CD8-positive, alpha-beta memory T cell (primary cell): ENCODE results near the gene PRKAR1B. TPM values are rescaled to one million over a fixed set of nuclear protein-coding genes. Genes with fewer than 3 reads are reported as not detected.
"Not testable (repeated sequence)": the region's sequence is repeated elsewhere in the genome, so short reads cannot be mapped to it uniquely, and the experiment has no call there.

Experiments used
- CTCF ChIA-PET: fragments of 350-600 bp; sonication (Branson Sonifier 250); formaldehyde crosslinking; loops from one replicate; lab custom pipeline; 2021; ENCODE audit warnings: antibody characterized with exemption; lab: Charles Lee
- POLR2A ChIA-PET: fragments of 350-600 bp; sonication (Branson Sonifier 250); formaldehyde crosslinking; loops from one replicate; lab custom pipeline; 2021; ENCODE audit warnings: antibody characterized with exemption; lab: Charles Lee
- DNase-seq, 5 donors: peaks; one replicate each; pipeline versions ENCODE4 v3.0.0 to v3.0.0-alpha.2; 2020 to 2022; ENCODE audit warnings: mixed read lengths in 1 of 5
- H3K27ac ChIP-seq: one replicate; pipeline ENCODE4 v1.7.0; 2013; ENCODE audit warnings: low read depth, mild to moderate bottlenecking, low read length, moderate library complexity
- H3K27me3 ChIP-seq: 2 replicates; pipeline ENCODE4 v1.7.0; 2013; ENCODE audit warnings: low read length, mild to moderate bottlenecking; ENCODE audit not compliant: insufficient read depth, poor library complexity, severe bottlenecking
- H3K36me3 ChIP-seq: 2 replicates; pipeline ENCODE4 v1.7.0; 2013; ENCODE audit warnings: mild to moderate bottlenecking, low read length, moderate library complexity; ENCODE audit not compliant: insufficient read depth
- H3K4me1 ChIP-seq: 2 replicates; pipeline ENCODE4 v1.7.0; 2013; ENCODE audit warnings: mild to moderate bottlenecking, low read length, moderate library complexity; ENCODE audit not compliant: insufficient read depth
- H3K4me3 ChIP-seq: 2 replicates; pipeline ENCODE4 v1.7.0; 2013; ENCODE audit warnings: mild to moderate bottlenecking, low read length
- H3K9me3 ChIP-seq: 2 replicates; pipeline ENCODE4 v1.7.0; 2013; ENCODE audit warnings: mild to moderate bottlenecking, low read length
- H3K27ac Mint-ChIP-seq, 8 donors: one replicate each; pipeline ENCODE4 v1.8.0; 2020 to 2021; ENCODE audit warnings: mixed read lengths in 8 of 8, mild to moderate bottlenecking in 6 of 8, inconsistent platforms in 3 of 8, moderate library complexity in 3 of 8
- H3K27me3 Mint-ChIP-seq, 2 donors: one replicate each; pipeline ENCODE4 v1.8.0; 2020 to 2021; ENCODE audit warnings: mixed read lengths in 2 of 2, mild to moderate bottlenecking in 1 of 2, moderate library complexity in 1 of 2
- H3K36me3 Mint-ChIP-seq, 3 donors: one replicate each; pipeline ENCODE4 v1.8.0; 2020 to 2021; ENCODE audit warnings: mixed read lengths in 3 of 3, inconsistent platforms in 1 of 3, mild to moderate bottlenecking in 1 of 3
- H3K4me1 Mint-ChIP-seq, 3 donors: one replicate each; pipeline ENCODE4 v1.8.0; 2020 to 2021; ENCODE audit warnings: mixed read lengths in 3 of 3, inconsistent platforms in 1 of 3, mild to moderate bottlenecking in 1 of 3
- H3K4me3 Mint-ChIP-seq, 7 donors: one replicate each; pipeline ENCODE4 v1.8.0; 2020 to 2021; ENCODE audit warnings: mixed read lengths in 7 of 7, mild to moderate bottlenecking in 6 of 7, moderate library complexity in 4 of 7, inconsistent platforms in 2 of 7
- H3K9me3 Mint-ChIP-seq, 5 donors: one replicate each; pipeline ENCODE4 v1.8.0; 2020 to 2022; ENCODE audit warnings: mixed read lengths in 5 of 5, mild to moderate bottlenecking in 3 of 5, moderate library complexity in 2 of 5, inconsistent platforms in 1 of 5
- polyA plus RNA-seq: library from polyadenylated mRNA; unstranded; fragments of 300-500 nt; fragmentation: Illumina TruSeq; gene quantifications from one replicate; pipeline ENCODE4 v1.2.3, GENCODE V29; 2021
- total RNA-seq, 2 experiments: library from RNA; stranded (reverse); gene quantifications; one replicate each; pipeline ENCODE4 v1.2.3, GENCODE V29; 2021

The PRKAR1B gene
- total and polyA plus RNA-seq, 3 experiments from 2014 or later: 8.1 to 32.4 (median 28.3) TPM

DNA sequence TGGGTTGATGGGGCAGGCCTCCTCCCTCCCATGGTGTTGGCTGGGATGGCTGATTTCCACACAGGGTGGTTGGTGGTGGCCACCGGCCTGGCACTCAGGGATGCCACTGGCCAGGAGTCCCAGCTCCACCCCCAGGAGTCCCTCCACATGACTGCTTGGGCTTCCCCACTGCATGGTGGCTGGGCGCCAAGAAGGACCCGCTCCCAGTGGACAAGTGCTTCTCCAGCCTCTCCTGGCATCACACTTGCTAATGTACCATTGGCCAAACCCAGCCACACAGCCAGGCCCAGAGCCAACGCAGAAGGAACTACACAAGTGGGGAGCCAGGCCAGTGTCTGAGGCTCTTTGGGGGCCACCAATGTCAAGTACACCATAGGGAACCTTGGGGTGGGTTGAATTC, 74.2 kb downstream of the PRKAR1B start:
- H3K27ac ChIP-seq: no peak overlapping the region
- H3K4me3 ChIP-seq: no peak overlapping the region
- H3K9me3 ChIP-seq: peaks cover 7% of the 10 kb centered on the region
- H3K27me3 ChIP-seq: no peaks in the 10 kb centered on the region
- no peak overlapping the region for H3K27ac Mint-ChIP-seq
- H3K4me1 ChIP-seq: no peaks in the 10 kb centered on the region
- H3K9me3 Mint-ChIP-seq: peaks cover 0 to 5% (median 2%) of the 10 kb centered on the region in 5 donors
- H3K36me3 ChIP-seq: no peaks in the 10 kb centered on the region
- CTCF ChIA-PET: no interaction called here
- no peaks in the 10 kb centered on the region for H3K4me1 Mint-ChIP-seq
- peaks cover 0 to 1% (median 0%) of the 10 kb centered on the region in 3 donors for H3K36me3 Mint-ChIP-seq
- POLR2A ChIA-PET: no interaction called here
- DNase-seq: no peak
- H3K4me3 Mint-ChIP-seq: no peak overlapping the region
- H3K27me3 Mint-ChIP-seq: peaks cover 0 to 2% of the 10 kb centered on the region in 2 donors

DNA sequence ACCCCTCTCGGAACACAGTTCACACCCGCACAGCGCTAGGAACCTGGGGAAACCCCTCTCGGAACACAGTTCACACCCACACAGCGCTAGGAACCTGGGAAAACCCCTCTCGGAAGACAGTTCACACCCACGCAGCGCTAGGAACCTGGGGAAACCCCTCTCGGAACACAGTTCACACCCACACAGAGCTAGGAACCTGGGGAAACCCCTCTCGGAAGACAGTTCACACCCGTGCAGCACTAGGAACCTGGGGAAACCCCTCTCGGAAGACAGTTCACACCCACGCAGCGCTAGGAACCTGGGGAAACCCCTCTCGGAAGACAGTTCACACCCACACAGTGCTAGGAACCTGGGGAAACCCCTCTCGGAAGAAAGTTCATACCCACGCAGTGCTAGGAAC, 74.9 kb downstream of the PRKAR1B start:
- not testable (repeated sequence) for H3K36me3 ChIP-seq
- H3K27ac ChIP-seq: peak overlapping the region; percentile 38

DNA sequence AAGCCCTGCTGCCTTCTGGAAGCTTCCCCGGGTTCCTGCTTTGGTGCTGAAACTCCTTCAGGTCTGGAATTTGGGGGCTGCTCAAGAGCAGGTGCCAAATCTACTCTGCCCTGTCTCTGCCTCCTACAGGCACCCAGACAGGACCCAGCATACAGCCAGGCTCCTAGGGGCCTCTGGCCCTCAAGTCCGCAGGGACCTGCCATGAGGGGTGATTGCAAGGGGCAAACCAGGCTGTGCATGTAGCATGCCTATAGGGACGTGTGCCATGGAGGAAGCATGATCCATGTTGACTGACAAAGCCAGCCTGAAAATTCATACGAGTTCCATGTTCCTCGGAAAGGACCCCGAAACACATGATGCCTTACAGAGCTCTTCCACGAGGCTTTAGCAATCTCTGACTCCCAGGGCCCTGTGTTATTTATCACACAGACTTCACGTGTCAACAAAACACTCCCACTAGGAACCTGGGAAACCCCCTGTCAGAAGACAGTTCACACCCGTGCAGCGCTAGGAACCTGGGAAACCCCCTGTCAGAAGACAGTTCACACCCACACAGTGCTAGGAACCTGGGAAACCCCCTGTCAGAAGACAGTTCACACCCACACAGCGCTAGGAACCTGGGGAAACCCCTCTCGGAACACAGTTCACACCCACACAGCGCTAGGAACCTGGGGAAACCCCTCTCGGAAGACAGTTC, 75.9 kb downstream of the PRKAR1B start:
- peak overlapping the region in 6 of 8 donors; percentile 24 to 84 (median 42) for H3K27ac Mint-ChIP-seq
- H3K27me3 Mint-ChIP-seq: no peaks in the 10 kb centered on the region
- CTCF ChIA-PET: no interaction called here
- H3K4me1 ChIP-seq: no peaks in the 10 kb centered on the region
- H3K4me3 Mint-ChIP-seq: no peak overlapping the region
- H3K4me1 Mint-ChIP-seq: no peaks in the 10 kb centered on the region
- POLR2A ChIA-PET: no interaction called here
- peaks cover 0 to 5% (median 2%) of the 10 kb centered on the region in 5 donors for H3K9me3 Mint-ChIP-seq
- H3K4me3 ChIP-seq: no peak overlapping the region
- peak in 3 of 5 donors; percentile 44 to 60 (median 45) for DNase-seq
- no peaks in the 10 kb centered on the region for H3K36me3 ChIP-seq
- peak overlapping the region; percentile 59 for H3K27ac ChIP-seq
- H3K27me3 ChIP-seq: no peaks in the 10 kb centered on the region
- peaks cover 7% of the 10 kb centered on the region for H3K9me3 ChIP-seq
- peaks cover 0 to 1% (median 0%) of the 10 kb centered on the region in 3 donors for H3K36me3 Mint-ChIP-seq

More for the DNA sequence above, 74.9 kb downstream of the PRKAR1B start:
- CTCF ChIA-PET, H3K4me1 ChIP-seq, H3K4me3 ChIP-seq, H3K9me3 Mint-ChIP-seq, H3K27me3 Mint-ChIP-seq, H3K27me3 ChIP-seq, H3K4me1 Mint-ChIP-seq, H3K4me3 Mint-ChIP-seq, H3K9me3 ChIP-seq, H3K36me3 Mint-ChIP-seq, POLR2A ChIA-PET: not testable (repeated sequence)
- DNase-seq: peak in 1 of 5 donors; percentile 10
- H3K27ac Mint-ChIP-seq: peak overlapping the region in 2 of 8 donors; percentile 31 to 38

DNA sequence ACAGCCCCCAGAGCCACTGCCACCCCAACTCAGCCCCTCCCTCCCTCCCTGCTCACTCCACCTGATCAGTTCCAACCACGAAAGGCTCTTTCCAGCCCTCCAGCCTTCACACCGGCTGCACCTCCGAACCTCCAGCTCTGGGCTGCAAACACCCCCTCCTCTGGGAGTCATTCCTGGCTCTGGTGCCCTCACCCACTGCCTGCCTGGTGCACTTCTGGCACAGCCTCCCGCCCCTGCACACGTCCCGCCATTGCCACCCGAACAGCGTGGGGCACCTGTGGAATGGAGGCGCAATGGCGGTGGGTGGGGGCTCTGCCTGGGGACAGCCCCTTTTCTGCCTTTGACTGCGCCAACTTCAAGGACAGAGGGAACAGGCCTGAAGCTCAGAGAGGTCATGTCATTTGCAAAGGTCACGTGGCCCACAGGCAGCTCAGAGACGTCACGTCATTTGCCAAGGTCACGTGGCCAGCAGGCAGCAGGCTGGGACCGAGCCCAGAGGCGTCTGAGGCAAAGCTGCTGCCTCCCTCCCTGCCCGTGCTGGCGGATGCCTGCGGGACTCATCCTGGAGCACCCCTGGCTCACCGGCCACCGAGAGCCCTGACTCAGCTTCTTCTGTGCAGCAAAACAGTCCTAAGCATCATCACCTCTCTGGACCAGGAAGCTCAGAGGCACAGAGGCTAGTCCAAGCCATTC, 76.6 kb downstream of the PRKAR1B start:
- no peak for DNase-seq
- H3K4me3 ChIP-seq: no peak overlapping the region
- no peaks in the 10 kb centered on the region for H3K27me3 ChIP-seq
- H3K9me3 ChIP-seq: peaks cover 7% of the 10 kb centered on the region
- ChIA-PET CTCF (no interaction called here), POLR2A (no interaction called here)
- Mint-ChIP-seq H3K9me3 (peaks cover 0 to 5% (median 2%) of the 10 kb centered on the region in 5 donors), H3K4me1 (no peaks in the 10 kb centered on the region), H3K36me3 (peaks cover 0 to 1% (median 0%) of the 10 kb centered on the region in 3 donors), H3K27me3 (no peaks in the 10 kb centered on the region), H3K4me3 (no peak overlapping the region), H3K27ac (peak overlapping the region in 1 of 8 donors; percentile 84)
- H3K27ac ChIP-seq: no peak overlapping the region
- no peaks in the 10 kb centered on the region for H3K36me3 ChIP-seq
- H3K4me1 ChIP-seq: no peaks in the 10 kb centered on the region

DNA sequence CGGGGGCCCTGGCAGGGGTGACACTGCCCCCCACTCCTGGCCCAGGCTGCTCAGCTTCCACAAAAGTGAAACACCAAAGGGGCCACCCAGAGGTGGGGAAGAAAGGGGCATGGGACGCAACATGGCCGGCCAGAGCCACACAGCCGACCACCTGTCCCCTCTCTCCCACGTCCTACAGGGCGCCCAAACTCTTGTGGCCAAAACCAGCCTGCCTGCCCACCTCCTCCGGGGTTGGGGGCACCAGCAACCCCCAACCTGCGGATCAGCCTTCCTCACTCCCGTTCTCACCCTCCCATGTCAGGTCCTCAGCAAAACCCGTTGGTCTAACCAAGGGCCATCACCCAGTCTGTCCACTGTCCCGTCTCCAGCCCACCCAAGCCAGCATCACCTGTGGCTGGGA, 80.1 kb downstream of the PRKAR1B start:
- Mint-ChIP-seq H3K9me3 (peaks cover 0 to 2% (median 0%) of the 10 kb centered on the region in 5 donors), H3K27me3 (no peaks in the 10 kb centered on the region), H3K4me1 (no peaks in the 10 kb centered on the region), H3K27ac (no peak overlapping the region), H3K36me3 (peaks cover 1 to 8% (median 2%) of the 10 kb centered on the region in 3 donors), H3K4me3 (no peak overlapping the region)
- Histone ChIP-seq H3K27me3 (no peaks in the 10 kb centered on the region), H3K4me3 (no peak overlapping the region), H3K4me1 (no peaks in the 10 kb centered on the region), H3K9me3 (no peaks in the 10 kb centered on the region), H3K27ac (no peak overlapping the region), H3K36me3 (no peaks in the 10 kb centered on the region)
- CTCF ChIA-PET: no interaction called here
- DNase-seq: peak in 1 of 5 donors; percentile 25
- POLR2A ChIA-PET: interaction anchor here (0.6 kb wide), 1 partner anchor 22 kb away, joined by 3 read pairs; no protein-coding TSS in a partner anchor

DNA sequence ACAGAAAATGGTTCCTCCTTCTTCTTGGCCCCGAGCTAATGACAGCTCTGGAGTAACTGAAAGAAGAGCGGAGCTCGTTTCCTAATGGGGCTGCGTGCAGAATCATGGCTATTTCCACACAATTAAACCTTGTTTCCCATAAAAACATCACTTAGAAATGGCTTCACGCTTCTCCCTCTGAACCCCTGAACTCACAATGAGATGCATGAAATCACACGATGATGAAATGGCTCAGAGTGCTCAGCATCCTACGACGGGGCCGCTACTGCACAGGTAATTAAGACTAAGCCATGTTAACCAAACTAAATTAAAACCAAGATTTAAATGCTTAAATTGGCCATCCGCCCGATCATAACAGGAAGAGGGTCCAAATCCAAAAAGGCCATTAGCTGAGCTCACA, 80.6 kb downstream of the PRKAR1B start:
- peaks cover 1 to 9% (median 2%) of the 10 kb centered on the region in 3 donors for H3K36me3 Mint-ChIP-seq
- ChIA-PET CTCF (no interaction called here), POLR2A (no interaction called here)
- H3K4me3 Mint-ChIP-seq: no peak overlapping the region
- H3K27ac ChIP-seq: no peak overlapping the region
- H3K27me3 Mint-ChIP-seq: no peaks in the 10 kb centered on the region
- no peak overlapping the region for H3K4me3 ChIP-seq
- H3K9me3 ChIP-seq: no peaks in the 10 kb centered on the region
- H3K4me1 Mint-ChIP-seq: no peaks in the 10 kb centered on the region
- H3K4me1 ChIP-seq: no peaks in the 10 kb centered on the region
- DNase-seq: peak in 1 of 5 donors; percentile 3
- peaks cover 0 to 2% (median 0%) of the 10 kb centered on the region in 5 donors for H3K9me3 Mint-ChIP-seq
- H3K27me3 ChIP-seq: no peaks in the 10 kb centered on the region
- no peak overlapping the region for H3K27ac Mint-ChIP-seq
- H3K36me3 ChIP-seq: no peaks in the 10 kb centered on the region

DNA sequence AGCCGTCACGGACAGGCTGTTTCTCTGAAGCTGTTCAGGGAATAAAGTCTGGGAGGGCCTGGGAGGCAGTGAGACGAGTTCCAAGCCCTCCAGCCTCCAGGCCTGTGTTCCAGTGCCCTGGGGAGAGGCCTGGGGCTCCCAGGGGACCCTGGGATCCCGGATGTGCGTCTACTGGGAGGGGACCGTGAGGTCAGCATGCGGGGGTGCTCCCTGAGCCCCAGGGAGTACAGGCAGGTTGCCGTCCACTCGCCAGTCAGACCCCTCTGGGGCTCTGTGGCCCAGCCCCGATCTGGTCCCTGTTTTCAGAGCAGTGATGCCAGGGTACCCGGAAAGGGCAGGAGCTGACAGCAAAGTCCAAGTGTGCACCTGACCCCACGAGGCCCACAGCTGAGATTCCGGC, 81.5 kb downstream of the PRKAR1B start:
- no peaks in the 10 kb centered on the region for H3K36me3 ChIP-seq
- Mint-ChIP-seq H3K4me1 (peaks cover 0 to 3% (median 0%) of the 10 kb centered on the region in 3 donors), H3K27ac (no peak overlapping the region), H3K4me3 (no peak overlapping the region), H3K27me3 (no peaks in the 10 kb centered on the region), H3K36me3 (peaks cover 1 to 9% (median 2%) of the 10 kb centered on the region in 3 donors), H3K9me3 (peaks cover 0 to 2% (median 0%) of the 10 kb centered on the region in 5 donors)
- peak in 1 of 5 donors; percentile 28 for DNase-seq
- CTCF ChIA-PET: interaction anchor here (0.8 kb wide), 1 partner anchor 9 kb away, joined by 3 read pairs; no protein-coding TSS in a partner anchor
- no peaks in the 10 kb centered on the region for H3K9me3 ChIP-seq
- no peaks in the 10 kb centered on the region for H3K27me3 ChIP-seq
- no peak overlapping the region for H3K4me3 ChIP-seq
- H3K27ac ChIP-seq: no peak overlapping the region
- POLR2A ChIA-PET: no interaction called here
- H3K4me1 ChIP-seq: no peaks in the 10 kb centered on the region
